SU-DHL-6 (cell line): ENCODE measurements around the gene SLC7A8.

Source experiments
- H2AFZ ChIP-seq: fragments of 200-600 bp; sonication (generic); 2 replicates; pipeline ENCODE4 v1.6.1; 2014; ENCODE audit warnings: low read depth, mild to moderate bottlenecking, moderate library complexity, mixed read lengths, antibody characterized with exemption, low read length; ENCODE audit not compliant: severe bottlenecking
- H3F3A ChIP-seq: fragments of 200-600 bp; shearing (Covaris generic); 2 replicates; pipeline ENCODE4 v1.6.0; 2016; ENCODE audit warnings: antibody characterized with exemption, mild to moderate bottlenecking; ENCODE audit not compliant: insufficient read depth
- H3K27ac ChIP-seq: fragments of 200-600 bp; sonication (generic); 2 replicates; pipeline ENCODE4 v1.5.1; 2016; ENCODE audit warnings: low read depth, mild to moderate bottlenecking, low read length, moderate library complexity, mixed read lengths
- H3K27me3 ChIP-seq: fragments of 200-600 bp; sonication (generic), shearing (Covaris generic); 2 replicates; pipeline ENCODE4 v1.6.0; 2014; ENCODE audit warnings: mild to moderate bottlenecking, low read length
- H3K36me3 ChIP-seq: fragments of 200-600 bp; sonication (generic); 2 replicates; pipeline ENCODE4 v1.6.1; 2014; ENCODE audit warnings: mild to moderate bottlenecking, low read length, mixed read lengths
- H3K4me2 ChIP-seq: fragments of 300-600, 200-600 bp; shearing (Covaris generic), sonication (generic); 2 replicates; pipeline ENCODE4 v1.6.0; 2014; ENCODE audit warnings: low read length, low read depth, mild to moderate bottlenecking; ENCODE audit not compliant: poor library complexity, severe bottlenecking
- H3K4me3 ChIP-seq: fragments of 200-600 bp; sonication (generic); 2 replicates; pipeline ENCODE4 v1.5.1; 2014; ENCODE audit warnings: antibody characterized with exemption, low read length, mild to moderate bottlenecking, mixed read lengths; ENCODE audit not compliant: insufficient read depth, poor library complexity, severe bottlenecking
- H3K79me2 ChIP-seq: fragments of 200-600 bp; sonication (generic); 2 replicates; pipeline ENCODE4 v1.6.1; 2014; ENCODE audit warnings: mild to moderate bottlenecking, low read length, moderate library complexity; ENCODE audit not compliant: insufficient read depth
- H3K9ac ChIP-seq: fragments of 200-600 bp; sonication (generic); 2 replicates; pipeline ENCODE4 v1.7.0; 2014; ENCODE audit warnings: mild to moderate bottlenecking, low read length
- H3K9me2 ChIP-seq: fragments of 200-600 bp; sonication (generic); replicated peaks from 2 replicates; pipeline ENCODE4 v1.6.1; 2014; ENCODE audit warnings: low read length; ENCODE audit not compliant: insufficient read depth
- H3K9me3 ChIP-seq: fragments of 200-600 bp; sonication (generic); 2 replicates; pipeline ENCODE4 v1.6.1; 2014; ENCODE audit warnings: low read length, mixed read lengths; ENCODE audit not compliant: insufficient read depth
- H4K20me1 ChIP-seq: fragments of 200-600 bp; sonication (generic); 2 replicates; pipeline ENCODE4 v1.6.1; 2014; ENCODE audit warnings: low read depth, mild to moderate bottlenecking, antibody characterized with exemption, low read length, moderate library complexity, mixed read lengths
- CTCF ChIP-seq: fragments of 200-600 bp; sonication (generic); IDR thresholded peaks from one replicate; pipeline ENCODE4 v1.5.1; 2017; ENCODE audit warnings: antibody characterized with exemption, mild to moderate bottlenecking, low read length, moderate library complexity; ENCODE audit not compliant: insufficient read depth, poor library complexity, severe bottlenecking
- EZH2phosphoT487 ChIP-seq: fragments of 200-600 bp; sonication (generic), shearing (Covaris generic); conservative IDR thresholded peaks from 2 replicates; pipeline ENCODE4 v1.6.1; 2018; ENCODE audit warnings: mild to moderate bottlenecking, antibody characterized with exemption, low read length, moderate library complexity, mixed read lengths

Gene SLC7A8

GRCh38 chr14:23117371-23118020 lies 66.0 kb downstream of the SLC7A8 start:
- Histone ChIP-seq H3K4me3 (no peak overlapping the region), H3K9me3 (no peaks in the 10 kb centered on the region), H3K27ac (no peak overlapping the region), H3K36me3 (no peaks in the 10 kb centered on the region), H3K9ac (no peak overlapping the region), H4K20me1 (no peaks in the 10 kb centered on the region), H3K4me2 (no peak overlapping the region), H3K27me3 (no peaks in the 10 kb centered on the region), H3K9me2 (no peaks in the 10 kb centered on the region), H2AFZ (no peak overlapping the region), H3F3A (no peaks in the 10 kb centered on the region), H3K79me2 (no peaks in the 10 kb centered on the region)
- TF ChIP-seq CTCF = no peak
- TF ChIP-seq EZH2phosphoT487 = no peak

- Histone ChIP-seq H3K4me2 (no peak overlapping the region), H4K20me1 (no peaks in the 10 kb centered on the region), H3F3A (no peaks in the 10 kb centered on the region), H3K9me3 (no peaks in the 10 kb centered on the region), H3K79me2 (no peaks in the 10 kb centered on the region), H3K36me3 (no peaks in the 10 kb centered on the region), H3K27me3 (no peaks in the 10 kb centered on the region), H2AFZ (no peak overlapping the region), H3K4me3 (no peak overlapping the region), H3K9me2 (no peaks in the 10 kb centered on the region), H3K27ac (no peak overlapping the region), H3K9ac (no peak overlapping the region)
- TF ChIP-seq EZH2phosphoT487 = no peak
- no peak for TF ChIP-seq CTCF
Measured at GRCh38 chr14:23115918-23116317, 67.5 kb downstream of the SLC7A8 start.

- no peak overlapping the region for H3K4me3 ChIP-seq
Measured at GRCh38 chr14:23115039-23115731, 68.3 kb downstream of the SLC7A8 start.

More at GRCh38 chr14:23115039-23115731, 68.3 kb downstream of the SLC7A8 start:
- Histone ChIP-seq H3K9me3 (no peaks in the 10 kb centered on the region), H2AFZ (no peak overlapping the region), H3K4me2 (no peak overlapping the region), H3K27ac (no peak overlapping the region), H3K79me2 (no peaks in the 10 kb centered on the region), H3K9ac (no peak overlapping the region), H3K27me3 (no peaks in the 10 kb centered on the region), H3F3A (no peaks in the 10 kb centered on the region), H3K9me2 (no peaks in the 10 kb centered on the region), H4K20me1 (no peaks in the 10 kb centered on the region), H3K36me3 (no peaks in the 10 kb centered on the region)
- TF ChIP-seq CTCF = no peak
- TF ChIP-seq EZH2phosphoT487 = no peak
